GM21619 (cell line): ENCODE measurements around the gene TLN1.

ENCODE experiments used
- ATAC-seq: cut with Tn5 transposase; IDR thresholded peaks from one replicate; pipeline ENCODE4 v1.9.1; 2021; ENCODE audit not compliant: unreplicated experiment

Gene TLN1

GRCh38 chr9:35669331-35670145, 62.5 kb downstream of the TLN1 start:
- ATAC-seq, result no peak

- no peak for ATAC-seq
Observed at GRCh38 chr9:35667939-35668338, 64.1 kb downstream of the TLN1 start.

- no peak for ATAC-seq
Observed at GRCh38 chr9:35666549-35666948, 65.4 kb downstream of the TLN1 start.

GRCh38 chr9:35666045-35666444, 66.0 kb downstream of the TLN1 start:
- ATAC-seq, result no peak

GRCh38 chr9:35665471-35665818, 66.5 kb downstream of the TLN1 start:
- ATAC-seq, result no peak

- peak; percentile 67 for ATAC-seq
Observed at GRCh38 chr9:35664531-35665470, 67.2 kb downstream of the TLN1 start, which contains the start of gene ARHGEF39. Gene ARHGEF39, minus strand, starts transcription at chr9:35665195. Its CDS starts 26 bp downstream, at chr9:35665169.

- ATAC-seq, result no peak
Observed at GRCh38 chr9:35662437-35662836, 69.6 kb downstream of the TLN1 start.

GRCh38 chr9:35661756-35662350, 70.1 kb downstream of the TLN1 start:
- ATAC-seq, result no peak

- ATAC-seq, result no peak
Observed at GRCh38 chr9:35660966-35661415, 71.0 kb downstream of the TLN1 start.

- ATAC-seq, result no peak
Observed at GRCh38 chr9:35659340-35659739, 72.7 kb downstream of the TLN1 start.

- ATAC-seq, result no peak
Observed at GRCh38 chr9:35658968-35659220, 73.1 kb downstream of the TLN1 start.

GRCh38 chr9:35658137-35658967, 73.6 kb downstream of the TLN1 start, which contains the start of gene CCDC107:
Gene CCDC107, plus strand, starts transcription at chr9:35658292. Its CDS starts 88 bp downstream, at chr9:35658380.
- peak; percentile 43 for ATAC-seq

GRCh38 chr9:35657546-35658136, 74.4 kb downstream of the TLN1 start, which contains the start of gene RMRP:
Gene RMRP, minus strand, starts transcription at chr9:35658019.
- ATAC-seq, result peak; percentile 87

- ATAC-seq, result no peak
Observed at GRCh38 chr9:35656831-35657545, 75.0 kb downstream of the TLN1 start.

GRCh38 chr9:35656348-35656747, 75.6 kb downstream of the TLN1 start:
- no peak for ATAC-seq

GRCh38 chr9:35653611-35654010, 78.4 kb downstream of the TLN1 start:
- ATAC-seq, result no peak

GRCh38 chr9:35652829-35653209, 79.2 kb downstream of the TLN1 start:
- no peak for ATAC-seq

GRCh38 chr9:35651956-35652828, 79.8 kb downstream of the TLN1 start:
- ATAC-seq, result no peak
